Endothelial cell of umbilical vein (primary cell): ENCODE measurements around the gene HEYL. TPM values are rescaled to one million over a fixed set of nuclear protein-coding genes. Genes with fewer than 3 reads are reported as not detected.

Source experiments
- BruUV-seq: library from RNA; stranded (reverse); fragments of 400-500 nt; replicated peaks from 2 replicates; lab custom pipeline; 2021; lab: Mats Ljungman, UMichigan
- CTCF ChIA-PET: fragments of 300-600, 350-600 bp; sonication (Branson Sonifier 250); formaldehyde crosslinking; loops from one replicate; lab custom pipeline; 2021; ENCODE audit warnings: antibody characterized with exemption, inconsistent platforms; lab: Charles Lee
- POLR2A ChIA-PET: fragments of 300-600, 350-600 bp; sonication (Branson Sonifier 250); formaldehyde crosslinking; loops from one replicate; lab custom pipeline; 2021; ENCODE audit warnings: antibody characterized with exemption, inconsistent platforms; lab: Charles Lee
- DNase-seq: peaks from one replicate; pipeline ENCODE4 v3.0.0-alpha.2; 2011; ENCODE audit warnings: low read depth, low spot score
- FAIRE-seq: peaks from 2 replicates; lab custom pipeline; 2011; peaks lifted over from hg19 to GRCh38; lab: Jason Lieb, UNC
- H2AFZ ChIP-seq: 2 replicates; pipeline ENCODE4 v1.6.0; 2012; ENCODE audit warnings: low read depth, low read length, control low read depth, inconsistent platforms
- H3K27ac ChIP-seq: 2 replicates; pipeline ENCODE4 v1.5.1; 2011; ENCODE audit warnings: low read depth, mild to moderate bottlenecking, control low read depth, low read length, moderate library complexity; ENCODE audit not compliant: insufficient read depth
- H3K27me3 ChIP-seq, 2 experiments: 2 replicates each; pipeline versions ENCODE4 v1.6.0 to v1.6.1; 2011; ENCODE audit warnings: low read length in 2 of 2, mixed read lengths in 1 of 2; ENCODE audit not compliant: control insufficient read depth in 2 of 2, insufficient read depth in 2 of 2
- H3K36me3 ChIP-seq, 2 experiments: 2 replicates in 1 of 2; 3 replicates in 1 of 2; pipeline ENCODE4 v1.5.1; 2011; ENCODE audit warnings: low read length in 2 of 2, mild to moderate bottlenecking in 1 of 2, moderate library complexity in 1 of 2; ENCODE audit not compliant: control insufficient read depth in 2 of 2, insufficient read depth in 2 of 2; ENCODE audit errors: extremely low read depth in 1 of 2
- H3K4me1 ChIP-seq: 3 replicates; pipeline ENCODE4 v1.5.1; 2011; ENCODE audit warnings: mild to moderate bottlenecking, low read length; ENCODE audit not compliant: control insufficient read depth, insufficient read depth; ENCODE audit errors: extremely low read depth
- H3K4me2 ChIP-seq: 2 replicates; pipeline ENCODE4 v1.6.1; 2011; ENCODE audit warnings: low read length, control low read depth, mixed read lengths; ENCODE audit not compliant: insufficient read depth
- H3K4me3 ChIP-seq, 3 experiments: fragments of 200-600 bp in 1 of 3; sonication (generic), shearing (Covaris generic) in 1 of 3; replicated peaks in 1 of 3; 2 replicates each; pipeline ENCODE4 v1.5.1; 2011 to 2016; ENCODE audit warnings: control low read depth in 3 of 3, low read length in 3 of 3, mild to moderate bottlenecking in 2 of 3, inconsistent platforms in 1 of 3, low read depth in 1 of 3, moderate library complexity in 1 of 3; ENCODE audit not compliant: insufficient read depth in 1 of 3
- H3K79me2 ChIP-seq: 2 replicates; pipeline ENCODE4 v1.6.0; 2012; ENCODE audit warnings: low read length, inconsistent platforms; ENCODE audit not compliant: control insufficient read depth, insufficient read depth
- H3K9ac ChIP-seq: replicated peaks from 2 replicates; pipeline ENCODE3; 2011; ENCODE audit warnings: low read length, control low read depth; ENCODE audit not compliant: insufficient read depth; ENCODE audit errors: extremely low read depth
- H3K9me1 ChIP-seq: replicated peaks from 3 replicates; pipeline ENCODE4 v1.6.0; 2011; ENCODE audit warnings: mild to moderate bottlenecking, low read length; ENCODE audit not compliant: control insufficient read depth, insufficient read depth; ENCODE audit errors: extremely low read depth
- H3K9me3 ChIP-seq: replicated peaks from 2 replicates; pipeline ENCODE4 v1.5.1; 2012; ENCODE audit warnings: low read length, inconsistent platforms; ENCODE audit not compliant: control insufficient read depth, insufficient read depth
- H4K20me1 ChIP-seq: replicated peaks from 2 replicates; pipeline ENCODE3; 2011; ENCODE audit warnings: mild to moderate bottlenecking, low read length; ENCODE audit not compliant: control insufficient read depth, insufficient read depth; ENCODE audit errors: extremely low read depth
- CTCF ChIP-seq, 2 donors: IDR thresholded peaks; 1 replicate in 1 of 2; 2 replicates in 1 of 2; pipeline ENCODE4 v1.5.1; 2011; ENCODE audit warnings: low read length in 2 of 2, mild to moderate bottlenecking in 2 of 2, moderate library complexity in 2 of 2, control low read depth in 1 of 2, inconsistent platforms in 1 of 2, low read depth in 1 of 2; ENCODE audit not compliant: insufficient read depth in 1 of 2; ENCODE audit errors: extremely low read depth in 1 of 2
- EZH2 ChIP-seq: IDR thresholded peaks from 2 replicates; pipeline ENCODE4 v1.6.1; 2012; ENCODE audit warnings: borderline replicate concordance, low read depth, mild to moderate bottlenecking, moderate library complexity, low read length, inconsistent platforms; ENCODE audit not compliant: severe bottlenecking
- FOS ChIP-seq: IDR thresholded peaks from 2 replicates; pipeline ENCODE4 v1.6.1; 2011; ENCODE audit warnings: mild to moderate bottlenecking, low read length, moderate library complexity, borderline replicate concordance; ENCODE audit not compliant: insufficient read depth
- GATA2 ChIP-seq: IDR thresholded peaks from 2 replicates; pipeline ENCODE4 v1.7.0; 2011; ENCODE audit warnings: low read depth, mild to moderate bottlenecking, moderate library complexity, mixed read lengths, low read length; ENCODE audit not compliant: insufficient read length, insufficient read depth
- JUN ChIP-seq: IDR thresholded peaks from 2 replicates; pipeline ENCODE4 v1.6.1; 2011; ENCODE audit warnings: borderline replicate concordance, low read depth; ENCODE audit not compliant: insufficient read length, insufficient read depth
- MAX ChIP-seq: IDR thresholded peaks from 2 replicates; pipeline ENCODE4 v1.6.1; 2011; ENCODE audit not compliant: insufficient read depth, insufficient read length
- MYC ChIP-seq: IDR thresholded peaks from one replicate; pipeline ENCODE4 v1.6.1; 2011; ENCODE audit warnings: mild to moderate bottlenecking, low read depth, low read length
- POLR2A ChIP-seq: IDR thresholded peaks from 2 replicates; pipeline ENCODE4 v1.6.1; 2012; ENCODE audit warnings: low read depth, mild to moderate bottlenecking, control low read depth, low read length
- POLR2AphosphoS5 ChIP-seq: IDR thresholded peaks from 2 replicates; pipeline ENCODE4 v1.6.1; 2012; ENCODE audit warnings: low read depth, mild to moderate bottlenecking, control low read depth, low read length, moderate library complexity; ENCODE audit not compliant: insufficient read depth
- dilution Hi-C: fragments of 300-500 bp; cut with MboI; formaldehyde crosslinking; loops from one replicate; pipeline ENCODE4 v1.15.0; 2019; ENCODE audit warnings: low sequenced_read_pairs; ENCODE audit not compliant: extremely low pct_ligation_motif_present
- intact Hi-C: fragments of 100-400 bp; cut with micrococcal nuclease; formaldehyde crosslinking; loops from one replicate; pipeline ENCODE4 v1.10.0; 2022
- polyA plus RNA-seq, 4 experiments: library from polyadenylated mRNA; depleted of rRNA in 3 of 4; stranded (reverse) in 3 of 4; unstranded in 1 of 4; fragments of >200 nt; gene quantifications; 2 replicates each; pipeline versions ENCODE4 v1.2.1 to v1.2.3, GENCODE V29; 2011 to 2012; ENCODE audit warnings: missing spikeins in 1 of 4
- total RNA-seq: library from RNA; stranded (reverse); gene quantifications from 2 replicates; pipeline ENCODE4 v1.2.3, GENCODE V29; 2021

Gene HEYL
- total and polyA plus RNA-seq, 2 donors (not counting 3 experiments of a cell fraction or from before 2014, with no cell fraction given) = not detected

- DNase-seq (no peak), FAIRE-seq (no peak)
- dilution Hi-C loops (no loop called here), intact Hi-C loops (no loop called here)
- Histone ChIP-seq H3K36me3 (no peaks in the 10 kb centered on the region), H3K9ac (no peak overlapping the region), H3K9me3 (no peaks in the 10 kb centered on the region), H2AFZ (no peak overlapping the region), H3K79me2 (no peaks in the 10 kb centered on the region), H3K4me3 (no peak overlapping the region), H3K27ac (no peak overlapping the region), H4K20me1 (no peaks in the 10 kb centered on the region), H3K27me3 (peaks cover 49 to 53% of the 10 kb centered on the region in 2 experiments), H3K4me2 (no peak overlapping the region), H3K9me1 (no peaks in the 10 kb centered on the region), H3K4me1 (no peaks in the 10 kb centered on the region)
- ChIA-PET POLR2A (no interaction called here), CTCF (interaction anchor here (1.1 to 9.8 kb wide), 10 partner anchors 10 to 133 kb away, joined by 3 to 113 read pairs (median 16); partner anchors contain the start of gene PPIE)
- BruUV-seq = no TSS peak
- TF ChIP-seq CTCF (IDR thresholded peaks at IDR 0.05; ENCODE audit: extremely low read depth in 1 of 2, insufficient read depth in 1 of 2, low read depth in 1 of 2, low read length in 2 of 2) = no peak
- TF ChIP-seq FOS = no peak
- no peak for TF ChIP-seq JUN
- TF ChIP-seq POLR2A = no peak
- no peak for TF ChIP-seq GATA2
- TF ChIP-seq EZH2 = no peak
- no peak for TF ChIP-seq MAX
- no peak for TF ChIP-seq POLR2AphosphoS5
- no peak for TF ChIP-seq MYC
Measured at GRCh38 chr1:39671433-39671792, 32.0 kb upstream of the HEYL start.
